Right lung (tissue), 5 donors: ENCODE measurements around the gene CCDC40. TPM values are rescaled to one million over a fixed set of nuclear protein-coding genes. Genes with fewer than 3 reads are reported as not detected.

Experiments
- DNase-seq, 2 donors: peaks; one replicate each; pipeline ENCODE4 v3.0.0-alpha.2; 2013
- polyA plus RNA-seq, 5 donors: library from polyadenylated mRNA; unstranded; fragments of 120-200 nt; gene quantifications; one replicate each; pipeline versions ENCODE4 v1.2.1 to v1.2.3, GENCODE V29; 2013; ENCODE audit warnings: inconsistent platforms in 1 of 5, low replicate concordance in 1 of 5; ENCODE audit not compliant: insufficient read length in 5 of 5, insufficient read depth in 1 of 5

CCDC40 gene
- polyA plus RNA-seq, 5 donors, result 7.2 to 17.2 (median 13.6) TPM

DNA sequence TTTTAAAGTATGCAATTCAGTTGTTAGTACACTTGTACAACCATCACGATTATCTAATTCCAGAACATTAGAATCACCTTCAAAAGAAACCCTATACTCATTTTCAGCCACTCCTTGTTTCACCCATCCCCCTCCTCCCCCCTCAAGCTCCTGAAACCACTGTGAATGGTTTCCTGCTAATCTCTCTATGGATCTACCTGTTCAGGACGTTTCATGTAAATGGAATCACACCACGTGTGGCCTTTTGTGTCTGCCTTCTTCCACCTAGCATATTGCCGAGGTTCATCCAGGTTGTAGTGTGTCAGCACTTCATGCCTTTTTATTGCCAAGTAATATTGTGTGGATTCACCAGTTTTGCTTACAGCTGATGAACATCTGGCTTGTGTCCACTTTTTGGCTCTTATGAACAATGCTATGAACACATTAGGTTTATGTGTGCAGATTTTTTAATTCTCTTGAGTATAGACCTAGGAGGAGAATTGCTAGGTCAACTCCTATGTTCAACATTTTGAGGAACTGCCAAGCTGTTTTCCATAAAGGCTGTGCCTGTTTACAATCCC, 92.6 kb downstream of the CCDC40 start:
- DNase-seq, result no peak

- no peak for DNase-seq
Measured at GRCh38 chr17:80130992-80131391, 94.5 kb downstream of the CCDC40 start.

DNA sequence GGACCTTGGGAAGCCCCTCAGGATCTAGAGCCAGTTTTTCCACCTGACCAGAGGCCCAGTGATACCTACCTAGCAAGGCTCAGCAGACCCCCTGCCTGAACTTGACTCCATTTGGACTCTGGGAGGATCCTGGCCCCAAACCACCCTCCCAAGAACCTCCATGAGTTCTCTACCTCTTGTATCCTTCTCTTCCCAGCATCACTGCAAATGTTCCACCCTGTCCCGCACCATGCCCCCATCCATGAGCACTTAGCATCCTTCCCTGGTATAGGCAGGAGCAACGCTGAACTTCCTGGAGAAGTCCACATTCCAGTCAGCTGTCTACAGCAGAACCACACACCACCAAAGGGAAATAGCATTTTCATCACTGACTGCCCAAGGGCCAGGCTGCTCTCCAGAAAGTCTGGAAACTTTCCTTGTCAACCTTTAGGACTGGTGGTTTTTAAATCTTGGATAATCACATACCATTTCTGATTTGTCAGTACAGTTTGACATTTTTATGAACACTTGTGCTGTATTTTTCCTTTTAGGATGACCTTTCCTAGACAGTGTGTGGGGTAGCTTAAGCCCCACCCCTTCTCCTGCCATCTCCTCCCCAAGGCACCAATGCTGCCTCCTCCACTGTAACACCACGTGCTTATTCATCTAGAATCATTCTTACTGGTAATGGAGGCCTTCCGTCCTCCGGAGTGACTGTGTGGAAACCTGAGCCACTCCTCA, 96.6 kb downstream of the CCDC40 start:
- no peak for DNase-seq

GRCh38 chr17:80133626-80133970, 97.2 kb downstream of the CCDC40 start:
- no peak for DNase-seq

- no peak for DNase-seq
Measured at GRCh38 chr17:80137131-80137530, 100.7 kb downstream of the CCDC40 start.

DNA sequence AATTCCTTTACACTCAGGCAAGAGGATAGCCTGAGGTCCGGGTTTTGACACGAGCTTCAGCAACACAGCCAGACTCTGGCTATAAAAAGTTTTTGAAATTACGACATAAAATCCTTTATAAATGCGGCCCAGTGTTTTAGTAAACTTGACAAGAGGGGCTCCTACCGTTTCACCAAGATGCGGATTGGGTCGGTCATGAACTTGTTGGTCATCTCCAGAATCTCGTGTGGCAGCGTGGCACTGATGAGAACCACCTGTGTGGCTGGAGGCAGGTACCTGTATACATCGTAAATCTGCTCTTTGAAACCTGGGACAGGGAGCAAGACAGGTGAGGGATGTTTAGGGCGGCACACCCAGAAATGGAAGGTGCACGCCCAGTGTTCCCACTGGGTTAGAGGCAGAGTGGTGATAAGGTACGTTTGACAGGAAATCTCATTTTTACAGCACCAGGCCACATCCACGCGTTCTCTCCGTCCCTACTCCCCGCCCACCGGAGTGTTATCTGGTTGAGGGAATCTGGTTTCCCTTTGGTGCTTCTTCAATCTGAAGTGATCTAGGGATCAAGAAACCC, 102.5 kb downstream of the CCDC40 start:
- no peak for DNase-seq

- DNase-seq, result no peak
Measured at GRCh38 chr17:80141463-80142165, 105.2 kb downstream of the CCDC40 start.

- DNase-seq, result no peak
Measured at GRCh38 chr17:80142929-80143328, 106.5 kb downstream of the CCDC40 start.

DNA sequence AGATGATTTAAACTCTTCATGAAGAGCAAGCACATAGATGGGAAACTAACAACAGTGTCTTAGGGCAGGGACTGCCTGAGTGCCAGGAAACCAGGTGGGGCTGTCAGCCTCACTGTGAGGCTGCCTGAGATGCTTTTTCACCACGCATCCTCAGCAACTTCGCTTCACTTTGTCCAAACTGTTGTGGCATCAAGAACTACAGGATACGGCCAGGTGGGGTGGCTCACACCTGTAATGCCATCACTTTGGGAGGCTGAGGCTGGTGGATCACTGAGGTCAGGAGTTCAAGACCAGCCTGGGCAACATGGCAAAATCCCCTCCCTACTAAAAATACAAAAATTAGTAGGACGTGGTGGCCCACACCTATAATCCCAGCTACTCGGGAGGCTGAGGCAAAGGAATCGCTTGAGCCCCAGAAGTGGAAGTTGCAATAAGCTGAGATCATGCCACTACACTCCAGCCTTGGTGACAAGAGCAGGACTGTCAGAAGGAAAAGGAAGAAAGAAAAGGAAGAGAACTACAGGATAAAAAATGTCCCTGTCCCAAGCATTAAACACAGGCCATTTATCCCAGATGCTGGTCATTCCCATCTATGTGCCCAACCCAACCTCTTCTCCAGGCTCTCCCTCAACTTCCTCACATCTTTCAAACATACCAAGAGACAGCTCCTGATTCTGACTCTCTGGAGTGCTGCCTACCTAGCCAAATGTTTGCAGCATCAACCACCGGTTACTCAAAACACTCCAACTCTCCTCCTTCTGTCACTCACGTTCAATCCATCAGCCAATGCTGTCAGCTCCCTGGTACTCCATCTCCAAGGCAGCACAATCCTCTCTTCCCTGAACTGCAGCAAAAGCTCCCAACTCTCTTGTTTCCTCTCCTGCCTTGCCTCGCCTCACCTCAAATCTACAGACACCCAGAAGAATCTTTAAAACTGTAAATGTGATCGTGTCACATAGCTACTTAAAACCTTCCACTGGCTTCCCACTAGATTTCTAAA, 108.9 kb downstream of the CCDC40 start:
- DNase-seq, result no peak

DNA sequence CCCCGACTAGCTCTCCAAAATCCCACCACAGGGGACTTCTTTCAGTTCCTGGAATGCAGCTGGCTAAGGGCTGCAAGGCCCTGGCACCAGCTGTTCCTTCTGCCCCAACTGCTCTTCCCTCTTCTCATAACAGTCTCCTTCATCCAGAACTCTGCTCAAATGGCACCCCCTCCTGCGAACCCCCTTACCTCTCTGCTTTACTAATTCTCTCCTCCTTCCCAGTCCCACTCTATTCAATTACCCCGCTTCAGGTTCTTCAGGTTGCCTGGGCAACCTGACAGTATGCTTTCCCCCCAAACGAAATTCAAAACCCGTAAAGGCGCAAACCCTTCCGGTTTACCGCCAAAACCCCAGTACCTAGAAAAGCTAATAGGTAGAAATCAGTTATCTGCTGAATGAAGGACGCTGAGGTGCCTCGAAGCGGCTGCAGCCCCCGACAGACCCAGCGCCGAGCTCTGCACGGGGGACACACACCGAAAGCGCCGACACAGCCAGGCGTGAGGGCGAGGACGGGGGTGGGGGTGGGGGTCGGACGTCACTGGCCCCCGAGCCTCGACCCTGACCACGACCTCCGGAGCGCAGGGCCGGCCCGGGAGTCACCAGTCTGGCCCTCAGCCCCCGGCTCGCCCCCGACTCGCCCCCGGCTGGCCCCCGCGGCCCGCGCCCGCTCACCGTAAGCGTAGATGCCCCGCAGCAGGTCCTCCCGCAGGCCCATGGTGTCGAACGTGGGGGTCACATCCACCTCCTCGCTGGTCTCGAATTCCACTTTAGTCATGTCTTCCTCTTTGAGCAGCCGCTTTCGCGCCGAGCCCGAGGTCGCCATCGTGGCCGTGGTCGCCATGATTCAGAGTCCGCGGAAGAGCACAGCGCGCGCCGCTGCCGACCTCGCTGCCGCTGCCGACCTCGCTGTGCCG, 109.9 kb downstream of the CCDC40 start:
- no peak for DNase-seq

- DNase-seq, result peak; percentile 99 to 100
Measured at GRCh38 chr17:80147035-80147822, 110.8 kb downstream of the CCDC40 start, which contains the start of gene EIF4A3. EIF4A3 (minus strand) TSS chr17:80147128; CDS start chr17:80146961, 167 bp downstream.

Other genes starting within 250 kb of the CCDC40 start
- gene CBX8, start 239.6 kb upstream of the CCDC40 start, polyA plus RNA-seq, result 10 to 100 TPM in 1 of 5 donors, 1 to 10 TPM in 4; 7.3 to 12.4 (median 9.2) TPM
- 10 to 100 TPM; 12.2 to 25.3 (median 16.4) TPM for gene CBX4, start 197.2 kb upstream of the CCDC40 start, polyA plus RNA-seq
- gene TBC1D16, start 770 bp upstream of the CCDC40 start, polyA plus RNA-seq, result 10 to 100 TPM; 19.0 to 36.4 (median 25.2) TPM
- 10 to 100 TPM; 20.1 to 52.3 (median 37.4) TPM for gene GAA, start 64.9 kb downstream of the CCDC40 start, polyA plus RNA-seq
- gene EIF4A3, start 110.5 kb downstream of the CCDC40 start, polyA plus RNA-seq, result 10 to 100 TPM; 73.6 to 95.6 (median 82.0) TPM
- gene CARD14, start 133.4 kb downstream of the CCDC40 start, polyA plus RNA-seq, result 1 to 10 TPM; 1.1 to 2.5 (median 2.3) TPM
- 10 to 100 TPM; 34.8 to 43.7 (median 41.2) TPM for gene SGSH, start 183.7 kb downstream of the CCDC40 start, polyA plus RNA-seq
- gene SLC26A11, start 183.8 kb downstream of the CCDC40 start, polyA plus RNA-seq, result 10 to 100 TPM; 16.0 to 32.3 (median 27.0) TPM
- 100 to 1,000 TPM in 1 of 5 donors, 10 to 100 TPM in 4; 59.5 to 100 (median 77.9) TPM for gene RNF213, start 224.2 kb downstream of the CCDC40 start, polyA plus RNA-seq